RWPE1 (cell line): ENCODE measurements around the gene LAMB4.
"Not testable (repeated sequence)": the region's sequence is repeated elsewhere in the genome, so short reads cannot be mapped to it uniquely, and the experiment has no call there.

Experiments
- CTCF ChIA-PET: fragments of 350-600 bp; sonication (Branson Sonifier 250); formaldehyde crosslinking; extraction: SDS; loops from one replicate; lab custom pipeline; 2021; lab: Yijun Ruan, JAX
- POLR2A ChIA-PET: fragments of 400-600 bp; formaldehyde crosslinking; extraction: SDS; loops from one replicate; lab custom pipeline; 2020; ENCODE audit warnings: antibody characterized with exemption; ENCODE audit not compliant: low non-redundant PET; lab: Yijun Ruan, JAX
- DNase-seq: peaks from one replicate; pipeline ENCODE4 v3.0.0; 2012; ENCODE audit warnings: low spot score
- H3K27ac ChIP-seq: fragments of 450-650 bp; 2 replicates; pipeline ENCODE4 v1.5.1; 2017
- TF ChIP-seq, protein P1 (sequence below): fragments of 450-650 bp; conservative IDR thresholded peaks from 2 replicates; pipeline ENCODE4 v1.5.1; 2017; ENCODE audit warnings: low read depth, mild to moderate bottlenecking

LAMB4 gene

DNA sequence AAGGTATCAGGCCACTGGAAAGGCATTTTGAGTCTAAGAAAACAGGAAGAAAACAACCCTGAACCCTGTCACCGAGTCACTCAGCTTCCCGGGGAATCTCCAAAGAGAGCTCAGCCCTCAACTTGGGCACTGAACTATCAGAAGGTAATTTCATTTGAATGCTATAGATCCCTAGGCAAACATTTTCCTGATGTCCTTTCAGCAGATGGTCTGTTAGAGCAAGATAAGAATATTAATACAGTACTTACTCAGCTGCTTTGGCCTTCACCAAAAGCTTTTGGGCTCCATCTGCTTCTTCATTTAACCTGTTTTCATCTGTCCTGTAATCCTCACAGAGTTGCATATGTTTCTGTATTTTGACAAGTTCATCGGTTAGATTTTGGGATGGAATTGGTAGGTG, 93.0 kb downstream of the LAMB4 start:
- ChIA-PET POLR2A (no interaction called here), CTCF (interaction anchor here (0.7 kb wide), 1 partner anchor 23 kb away, joined by 3 read pairs; no protein-coding TSS in a partner anchor)
- TF ChIP-seq, protein P1, sequence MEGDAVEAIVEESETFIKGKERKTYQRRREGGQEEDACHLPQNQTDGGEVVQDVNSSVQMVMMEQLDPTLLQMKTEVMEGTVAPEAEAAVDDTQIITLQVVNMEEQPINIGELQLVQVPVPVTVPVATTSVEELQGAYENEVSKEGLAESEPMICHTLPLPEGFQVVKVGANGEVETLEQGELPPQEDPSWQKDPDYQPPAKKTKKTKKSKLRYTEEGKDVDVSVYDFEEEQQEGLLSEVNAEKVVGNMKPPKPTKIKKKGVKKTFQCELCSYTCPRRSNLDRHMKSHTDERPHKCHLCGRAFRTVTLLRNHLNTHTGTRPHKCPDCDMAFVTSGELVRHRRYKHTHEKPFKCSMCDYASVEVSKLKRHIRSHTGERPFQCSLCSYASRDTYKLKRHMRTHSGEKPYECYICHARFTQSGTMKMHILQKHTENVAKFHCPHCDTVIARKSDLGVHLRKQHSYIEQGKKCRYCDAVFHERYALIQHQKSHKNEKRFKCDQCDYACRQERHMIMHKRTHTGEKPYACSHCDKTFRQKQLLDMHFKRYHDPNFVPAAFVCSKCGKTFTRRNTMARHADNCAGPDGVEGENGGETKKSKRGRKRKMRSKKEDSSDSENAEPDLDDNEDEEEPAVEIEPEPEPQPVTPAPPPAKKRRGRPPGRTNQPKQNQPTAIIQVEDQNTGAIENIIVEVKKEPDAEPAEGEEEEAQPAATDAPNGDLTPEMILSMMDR: no peak
- no peak overlapping the region for H3K27ac ChIP-seq
- DNase-seq: no peak

DNA sequence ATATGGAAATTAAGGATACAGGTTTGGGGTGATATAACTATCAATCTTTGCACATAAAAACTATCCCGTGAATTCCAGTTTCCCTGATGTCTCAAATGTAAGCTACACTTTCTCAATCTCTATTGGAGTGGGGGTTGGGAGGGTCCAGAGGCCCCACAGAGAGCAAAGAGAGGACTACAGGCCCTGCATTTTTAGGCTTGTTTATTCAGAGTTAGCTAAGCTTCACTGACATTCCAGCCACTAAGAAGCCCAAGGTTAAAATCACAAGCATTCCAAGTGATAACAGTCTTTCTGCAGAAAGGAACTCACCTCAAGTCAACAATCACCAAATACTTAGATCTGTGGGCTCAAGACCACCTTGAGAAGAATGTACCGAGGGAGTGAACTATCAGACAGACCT, 95.6 kb downstream of the LAMB4 start:
- DNase-seq: no peak
- ChIA-PET POLR2A (no interaction called here), CTCF (interaction anchor here (1.1 kb wide), 1 partner anchor 18 kb away, joined by 4 read pairs; no protein-coding TSS in a partner anchor)
- TF ChIP-seq, protein P1: no peak
- no peak overlapping the region for H3K27ac ChIP-seq

DNA sequence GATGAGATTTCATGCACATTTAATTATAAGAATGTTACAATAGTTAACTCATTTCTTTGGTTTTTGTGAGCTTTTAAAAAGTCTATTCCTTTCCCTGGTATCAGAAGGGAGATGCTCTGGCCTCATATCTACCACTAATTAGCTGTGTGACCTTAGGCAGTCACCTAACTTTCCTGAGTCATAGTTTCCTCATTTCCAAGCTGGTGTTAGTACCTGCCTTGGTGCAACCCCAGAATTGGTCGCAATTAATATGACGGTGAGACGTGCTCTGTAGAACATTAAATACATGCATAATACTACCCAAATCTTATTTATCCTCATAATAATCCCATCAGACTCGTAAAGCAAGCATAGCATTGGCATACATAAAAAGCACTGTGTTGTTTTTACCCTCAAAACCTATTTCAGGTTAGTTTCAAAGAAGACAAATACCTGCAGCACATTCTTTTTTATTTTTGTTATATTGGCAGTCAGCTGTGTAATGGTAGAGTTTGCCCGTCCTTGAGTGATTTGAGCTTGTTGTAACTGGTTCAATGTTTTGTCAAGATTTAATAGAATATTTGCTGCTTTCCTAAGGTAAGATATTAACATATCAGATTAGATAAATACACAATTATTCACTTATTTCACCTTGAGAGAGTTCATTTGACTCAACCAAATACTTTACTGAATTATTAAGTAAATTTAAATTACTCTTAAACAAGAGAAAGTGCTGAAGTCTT, 96.2 kb downstream of the LAMB4 start:
- POLR2A ChIA-PET: no interaction called here
- no peak for DNase-seq
- TF ChIP-seq, protein P1: no peak
- H3K27ac ChIP-seq: no peak overlapping the region
- CTCF ChIA-PET: interaction anchor here (1.1 kb wide), 1 partner anchor 18 kb away, joined by 4 read pairs; no protein-coding TSS in a partner anchor

DNA sequence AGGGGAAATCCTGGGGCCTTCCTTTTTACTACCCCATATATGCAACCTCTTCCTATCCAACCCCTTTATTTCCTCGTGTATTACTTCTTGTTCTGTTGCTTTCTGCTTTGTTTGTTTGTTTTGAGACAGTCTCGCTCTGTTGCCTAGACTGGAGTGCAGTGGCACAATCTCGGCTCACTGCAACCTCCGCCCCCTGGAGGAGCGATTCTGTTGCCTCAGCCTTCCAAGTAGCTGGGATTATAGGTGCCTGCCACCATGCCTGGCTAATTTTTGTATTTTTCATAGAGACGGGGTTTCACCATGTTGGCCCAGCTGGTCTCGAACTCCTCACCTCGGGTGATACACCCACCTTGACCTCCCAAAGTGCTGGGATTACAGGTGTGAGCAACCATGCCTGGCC, 96.9 kb downstream of the LAMB4 start:
- CTCF ChIA-PET: interaction anchor here (0.6 kb wide), 1 partner anchor 1172 kb away, joined by 4 read pairs; no protein-coding TSS in a partner anchor
- DNase-seq, H3K27ac ChIP-seq, POLR2A ChIA-PET: not testable (repeated sequence)

DNA sequence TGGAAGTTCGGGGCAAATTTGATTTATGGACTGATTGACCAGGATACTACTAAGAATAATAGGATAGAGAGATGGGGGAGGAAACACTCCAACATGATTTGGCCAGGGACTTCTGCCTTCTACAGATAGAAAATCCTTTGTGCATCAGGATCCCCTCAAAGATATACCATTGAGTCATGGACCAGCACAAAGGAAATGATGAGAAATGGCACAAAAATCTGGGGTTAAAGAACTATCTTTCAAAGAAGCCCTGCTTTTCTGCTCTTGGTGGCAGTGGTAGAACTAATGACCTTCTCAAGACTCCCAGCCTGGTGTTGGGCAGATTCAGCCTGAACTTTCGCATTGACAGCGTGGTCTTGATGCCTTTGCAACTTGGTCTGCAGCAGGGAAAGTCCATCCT, 99.6 kb downstream of the LAMB4 start:
- ChIA-PET POLR2A (no interaction called here), CTCF (no interaction called here)
- H3K27ac ChIP-seq: no peak overlapping the region
- DNase-seq: peak; percentile 11
- TF ChIP-seq, protein P1: no peak

GRCh38 chr7:108029034-108029433, 101.1 kb downstream of the LAMB4 start:
- ChIA-PET CTCF (no interaction called here), POLR2A (no interaction called here)
- H3K27ac ChIP-seq: no peak overlapping the region
- TF ChIP-seq, protein P1: no peak
- no peak for DNase-seq

DNA sequence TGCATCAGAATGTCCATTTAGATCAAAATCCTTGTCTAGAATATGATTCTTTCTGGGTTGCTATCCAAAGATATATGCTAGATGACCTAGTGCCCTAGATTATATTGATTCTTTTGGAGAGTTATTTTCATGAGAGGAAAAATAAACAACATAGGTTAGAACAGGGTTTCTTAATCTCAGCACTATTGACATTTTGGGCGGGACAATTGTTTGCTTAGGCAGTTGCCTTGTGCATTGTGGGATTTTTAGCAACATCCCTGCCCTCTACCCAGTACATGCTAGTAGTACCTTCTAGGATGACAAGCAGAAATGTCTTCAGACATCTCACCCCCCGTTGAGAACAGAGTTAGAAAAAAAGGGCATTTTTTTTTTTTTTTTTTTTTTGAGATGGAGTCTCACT, 102.0 kb downstream of the LAMB4 start:
- DNase-seq: no peak
- ChIA-PET CTCF (no interaction called here), POLR2A (no interaction called here)
- TF ChIP-seq, protein P1: no peak
- no peak overlapping the region for H3K27ac ChIP-seq
